GM21529 (cell line): ENCODE data around the gene KLRC2.
"Not testable (repeated sequence)": the region's sequence is repeated elsewhere in the genome, so short reads cannot be mapped to it uniquely, and the experiment has no call there.

ENCODE experiments used
- ATAC-seq: cut with Tn5 transposase; IDR thresholded peaks from one replicate; pipeline ENCODE4 v1.9.1; 2021; ENCODE audit not compliant: unreplicated experiment

The KLRC2 gene

DNA sequence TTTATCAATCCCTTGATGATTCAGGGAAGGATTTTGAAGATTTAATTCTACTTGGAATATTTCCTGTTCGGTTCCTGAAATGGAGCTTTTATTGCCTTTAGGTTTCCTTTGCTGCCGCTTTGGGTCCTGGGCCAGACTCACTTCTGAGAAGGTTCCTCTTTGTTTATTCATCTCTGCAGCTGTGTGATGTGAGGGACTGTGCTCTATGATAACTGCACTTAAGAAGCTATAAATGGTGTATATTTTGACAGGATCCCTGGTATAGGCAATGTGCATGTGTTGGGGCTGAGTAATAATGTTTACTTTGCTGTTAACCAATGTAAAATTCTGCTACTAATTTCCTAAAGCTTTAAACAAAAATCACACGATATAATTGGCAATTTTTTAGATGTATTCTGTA is at the start of gene KLRC2:
TSS of gene KLRC2 (minus strand) at position 195 of the 400 bp plus-strand sequence. CDS start at position 171, 24 bp downstream.
- ATAC-seq: not testable (repeated sequence)

DNA sequence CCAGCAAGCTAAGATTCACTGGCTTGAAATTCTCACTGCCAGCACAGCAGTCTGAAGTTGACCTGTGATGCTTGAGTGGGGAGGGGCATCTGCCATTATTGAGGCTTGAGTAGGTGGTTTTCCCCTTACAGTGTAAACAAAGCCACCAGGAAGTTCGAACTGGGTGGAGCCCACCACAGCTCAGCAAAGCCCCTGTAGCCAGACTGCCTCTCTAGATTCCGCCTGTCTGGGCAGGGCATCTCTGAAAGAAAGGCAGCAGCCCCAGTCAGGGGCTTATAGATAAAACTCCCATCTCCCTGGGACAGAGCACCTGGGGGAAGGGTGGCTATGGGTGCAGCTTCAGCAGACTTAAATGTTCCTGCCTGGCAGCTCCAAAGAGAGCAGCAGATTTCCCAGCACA is 46.1 kb upstream of the KLRC2 start:
- ATAC-seq: not testable (repeated sequence)

DNA sequence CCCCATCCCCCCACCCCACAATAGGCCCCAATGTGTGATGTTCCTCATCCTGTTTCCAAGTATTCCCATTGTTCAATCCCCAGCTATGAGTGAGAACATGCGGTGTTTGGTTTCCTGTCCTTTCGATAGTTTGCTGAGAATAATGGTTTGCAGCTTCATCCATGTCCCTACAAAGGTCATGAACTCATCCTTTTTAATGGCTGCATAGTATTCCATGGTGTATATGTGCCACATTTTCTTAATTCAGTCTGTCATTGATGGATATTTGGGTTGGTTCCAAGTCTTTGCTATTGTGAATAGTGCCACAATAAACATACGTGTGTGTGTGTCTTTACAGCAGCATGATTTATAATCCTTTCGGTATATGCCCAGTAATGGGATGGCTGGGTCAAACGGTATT is 37.0 kb upstream of the KLRC2 start:
- ATAC-seq: not testable (repeated sequence)

DNA sequence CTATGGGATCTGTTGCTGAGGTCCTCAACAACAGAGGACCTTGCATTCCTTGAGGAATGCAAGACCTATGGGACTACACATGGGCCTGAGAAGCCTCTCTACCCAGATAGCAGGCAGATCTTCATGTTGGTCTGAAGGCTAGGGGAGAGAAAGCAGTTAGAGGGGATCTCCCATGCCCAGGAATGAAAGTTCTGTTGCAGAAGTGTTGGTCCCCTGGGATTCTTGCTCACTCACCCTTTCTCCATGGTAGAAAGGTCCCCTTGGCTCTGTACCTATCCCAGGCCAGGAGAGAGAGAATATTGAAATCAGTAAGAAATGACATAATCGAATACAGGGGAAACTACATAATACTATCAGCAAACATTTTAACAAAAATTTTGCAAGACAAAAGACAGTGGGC is 33.9 kb upstream of the KLRC2 start:
- no peak for ATAC-seq

DNA sequence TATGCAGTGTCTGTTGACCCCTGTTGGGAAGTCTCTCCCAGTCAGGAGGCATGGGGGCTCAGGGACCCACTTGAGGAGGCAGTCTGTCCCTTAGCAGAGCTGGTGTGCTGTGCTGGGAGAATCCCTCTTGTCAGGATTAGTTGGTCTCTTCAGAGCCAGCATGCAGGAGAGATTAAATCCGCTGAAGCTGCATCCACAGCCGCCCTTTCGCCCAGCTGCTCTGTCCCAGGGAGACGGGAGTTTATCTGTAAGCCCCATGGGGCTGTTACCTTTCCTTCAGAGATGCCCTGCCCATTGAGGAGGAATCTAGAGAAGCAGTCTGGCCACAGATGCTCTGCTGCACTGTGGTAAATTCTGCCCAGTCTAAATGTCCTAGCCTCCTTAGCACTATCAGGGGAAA is 30.5 kb upstream of the KLRC2 start:
- ATAC-seq: no peak

DNA sequence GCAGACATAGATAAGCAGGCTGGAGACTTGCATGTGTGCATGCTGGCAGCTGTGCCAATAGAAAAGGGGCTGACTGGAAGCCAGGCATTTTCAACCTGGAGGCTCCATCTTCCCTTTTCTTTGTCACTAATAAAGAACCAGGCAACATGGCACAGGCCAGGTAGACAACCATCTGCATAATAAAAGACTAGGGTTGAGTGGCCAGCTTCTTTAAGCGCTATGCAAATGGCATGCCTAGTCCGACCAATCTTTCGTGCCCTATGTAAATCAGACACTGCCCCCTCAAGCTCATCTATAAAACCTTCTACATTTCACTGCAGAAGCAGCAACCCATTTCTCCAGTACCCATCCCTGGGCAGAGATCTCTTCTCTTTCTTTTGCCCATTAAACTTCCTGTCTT is 21.9 kb upstream of the KLRC2 start:
- no peak for ATAC-seq

DNA sequence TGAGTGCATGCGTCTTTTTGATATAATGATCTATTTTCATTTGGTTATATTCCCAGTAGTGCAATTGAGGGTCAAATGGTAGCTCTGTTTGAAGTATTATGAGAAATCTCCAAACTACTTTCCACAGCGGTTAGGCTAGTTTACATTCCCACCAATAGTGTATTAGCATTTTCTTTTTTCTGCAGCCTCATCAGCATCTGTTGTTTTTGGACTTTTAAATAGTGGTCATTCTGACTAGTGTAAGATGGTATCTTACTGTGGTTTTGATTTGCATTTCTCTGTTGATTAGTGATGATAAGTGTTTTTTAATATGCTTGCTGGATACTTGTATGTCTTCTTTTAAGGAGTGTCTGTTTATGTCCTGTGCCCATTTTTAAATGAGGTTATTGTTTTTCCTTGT is 21.0 kb upstream of the KLRC2 start:
- no peak for ATAC-seq

DNA sequence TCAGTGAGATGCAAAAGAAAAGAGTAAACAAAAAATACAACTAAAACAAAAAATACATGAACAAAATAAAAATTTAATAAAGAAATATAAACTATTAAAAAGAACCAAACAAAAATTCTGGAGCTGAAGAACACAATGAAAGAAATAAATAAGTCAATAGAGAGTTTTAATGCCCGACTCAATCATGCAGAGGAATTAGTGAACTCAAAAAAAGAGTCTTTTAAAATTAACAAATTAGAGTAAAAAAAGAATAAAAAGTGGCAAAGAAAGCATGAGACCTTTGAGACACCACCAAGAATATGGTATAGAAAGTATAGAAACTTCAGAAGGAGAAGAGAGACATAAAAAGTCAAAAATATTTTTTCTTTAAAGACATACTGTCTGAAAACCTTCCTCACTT is 20.0 kb upstream of the KLRC2 start:
- no peak for ATAC-seq

DNA sequence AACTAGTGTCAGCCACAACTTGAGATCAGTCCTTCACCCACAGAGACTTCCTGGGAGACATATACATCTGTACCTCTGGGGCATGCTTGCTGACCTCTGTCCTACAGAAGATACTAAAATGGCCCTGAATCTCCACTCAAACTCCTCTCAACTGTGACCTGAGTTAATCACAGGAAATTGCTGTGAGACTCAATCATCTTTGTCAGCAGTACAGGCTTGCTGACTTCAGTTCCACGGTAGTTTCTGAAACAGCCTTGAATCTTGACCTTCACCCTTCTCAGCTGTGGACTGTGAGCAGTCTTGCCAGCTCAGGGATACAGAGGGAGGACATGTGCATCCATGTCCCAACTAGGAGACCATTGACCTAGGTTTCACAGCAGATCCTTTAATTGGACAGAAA is 18.7 kb upstream of the KLRC2 start:
- ATAC-seq: no peak

DNA sequence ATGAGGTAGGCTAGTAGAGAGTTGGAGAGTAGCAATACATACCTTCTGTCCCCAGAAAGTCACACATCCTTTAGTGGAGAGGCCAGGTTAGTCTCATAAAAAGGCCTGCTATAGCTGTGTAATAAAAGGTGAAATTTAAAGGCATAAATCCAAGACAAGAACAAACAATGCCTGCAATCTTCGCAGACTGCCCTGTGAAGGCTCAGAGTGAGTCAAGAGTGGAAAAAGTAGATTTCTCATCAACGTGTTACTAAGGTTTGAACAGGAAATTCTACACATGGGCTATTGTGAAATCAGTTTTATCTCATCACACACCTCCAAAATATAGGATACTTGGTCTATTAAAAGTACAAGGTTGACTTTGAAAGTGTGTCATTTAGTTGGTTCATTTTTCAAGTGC is 17.3 kb upstream of the KLRC2 start, which contains the start of gene KLRC1:
TSS of gene KLRC1 (minus strand) at position 222 of the 400 bp plus-strand sequence. CDS start 2,221 bp downstream, outside the sequence.
- ATAC-seq: no peak

DNA sequence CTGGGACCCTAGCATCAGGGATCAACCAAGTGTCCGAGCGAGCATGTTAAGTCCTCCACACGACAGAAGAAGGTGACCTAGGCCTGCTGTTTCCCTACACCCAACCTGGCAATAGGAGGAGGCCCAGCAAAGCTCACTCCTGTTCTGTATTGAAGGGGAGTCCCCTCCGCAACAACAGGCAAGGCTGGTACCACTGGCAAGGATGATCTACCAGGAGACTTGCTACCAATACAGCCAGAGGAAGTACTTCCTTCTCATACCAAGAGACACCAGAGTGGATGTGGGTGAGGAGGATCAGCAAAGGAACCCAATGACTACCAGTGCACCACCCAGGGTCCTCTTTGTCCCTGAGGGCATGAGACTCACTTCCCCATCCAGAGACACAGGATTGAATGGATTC is 12.4 kb upstream of the KLRC2 start:
- no peak for ATAC-seq

DNA sequence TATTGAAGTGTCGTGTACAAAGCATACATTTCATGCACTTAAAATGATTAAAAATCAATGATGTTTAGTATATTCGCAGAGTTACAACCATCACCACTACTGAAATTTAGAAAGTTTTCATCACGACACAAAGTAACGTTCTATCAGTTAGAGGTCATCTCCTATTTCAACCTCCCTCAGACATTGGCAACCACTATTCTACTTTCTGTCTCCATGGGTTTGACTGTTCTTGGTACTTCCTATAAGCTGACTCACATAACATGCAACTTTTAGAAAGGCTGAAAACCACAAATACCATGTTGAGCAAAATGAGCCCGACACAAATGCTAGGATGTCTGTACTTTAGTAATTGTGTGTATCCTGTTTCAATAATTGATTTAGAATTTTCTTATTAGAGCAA is 10.2 kb upstream of the KLRC2 start:
- ATAC-seq: not testable (repeated sequence)

DNA sequence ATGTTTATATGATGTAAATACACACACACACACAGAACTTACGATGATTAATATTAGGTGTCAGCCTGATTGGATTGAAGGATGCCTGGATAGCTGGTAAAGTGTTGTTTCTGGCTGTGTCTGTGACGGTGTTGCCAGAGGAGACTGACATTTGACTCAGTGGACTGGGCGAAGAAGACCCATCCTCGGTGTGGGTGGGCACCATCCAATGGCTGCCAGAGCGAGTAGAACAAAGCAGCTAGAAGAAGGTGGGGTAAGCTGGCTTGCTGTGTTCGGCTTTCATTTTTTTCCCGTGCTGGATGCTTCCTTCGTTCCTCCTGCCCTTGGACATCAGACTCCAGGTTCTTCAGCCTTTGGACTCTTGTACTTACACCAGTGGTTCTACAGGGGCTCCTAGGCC is 5.3 kb upstream of the KLRC2 start:
- ATAC-seq: not testable (repeated sequence)

DNA sequence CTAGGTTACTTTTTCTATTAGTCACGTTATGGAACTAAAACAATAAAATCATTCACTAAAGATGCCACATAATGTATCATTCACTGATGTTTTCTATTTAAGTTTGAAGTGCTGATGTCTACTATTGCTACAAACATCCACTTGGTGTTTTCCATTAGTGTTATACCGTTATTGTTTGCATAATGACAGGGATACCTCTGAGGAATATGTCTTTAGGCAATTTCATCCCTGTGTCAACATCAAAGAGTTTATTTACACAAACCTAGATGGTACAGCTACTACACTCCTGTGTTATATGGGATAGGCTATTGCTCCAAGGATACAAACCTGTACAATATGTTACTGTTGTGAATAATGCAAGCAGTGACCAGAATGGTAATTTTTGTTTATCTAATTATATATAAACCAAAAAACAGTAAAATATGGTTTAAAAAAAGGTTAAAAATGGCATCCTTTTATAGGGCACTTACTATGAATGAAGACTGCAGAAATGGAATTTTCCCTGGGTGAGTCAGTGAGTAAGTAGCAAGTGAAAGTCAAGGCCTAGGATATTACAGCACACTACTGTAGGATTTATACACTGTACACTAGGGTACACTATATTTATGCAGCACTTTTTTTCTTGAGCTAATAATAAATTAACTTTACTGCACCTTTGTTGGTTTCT is 3.9 kb upstream of the KLRC2 start:
- not testable (repeated sequence) for ATAC-seq

DNA sequence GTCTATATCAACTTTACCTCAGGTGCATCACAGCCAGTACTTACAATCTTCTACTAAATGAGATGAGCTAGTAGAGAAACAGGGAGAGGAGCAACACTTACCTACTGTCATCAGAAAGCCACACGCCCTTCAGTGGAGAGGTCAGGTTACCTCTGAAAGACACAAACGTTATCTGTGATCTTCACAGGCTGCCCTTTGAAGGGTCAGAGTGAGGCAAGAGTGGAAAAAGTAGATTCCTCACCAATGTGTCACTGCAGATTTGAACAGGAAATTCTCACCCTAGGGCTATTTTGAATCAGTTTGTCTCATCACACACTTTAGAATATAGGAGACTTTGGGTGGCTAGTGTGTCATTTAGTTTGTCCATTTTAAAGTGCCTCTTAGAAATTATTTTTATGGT is 1.8 kb upstream of the KLRC2 start:
- ATAC-seq: not testable (repeated sequence)

DNA sequence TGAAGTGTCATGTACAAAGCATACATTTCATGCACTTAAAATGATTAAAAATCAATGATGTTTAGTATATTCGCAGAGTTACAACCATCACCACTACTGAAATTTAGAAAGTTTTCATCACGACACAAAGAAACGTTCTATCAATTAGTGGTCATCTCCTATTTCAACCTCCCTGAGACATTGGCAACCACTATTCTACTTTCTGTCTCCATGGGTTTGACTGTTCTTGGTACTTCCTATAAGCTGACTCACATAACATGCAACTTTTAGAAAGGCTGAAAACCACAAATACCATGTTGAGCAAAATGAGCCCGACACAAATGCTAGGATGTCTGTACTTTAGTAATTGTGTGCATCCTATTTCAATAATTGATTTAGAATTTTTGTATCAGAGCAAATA is 5.2 kb downstream of the KLRC2 start:
- not testable (repeated sequence) for ATAC-seq

DNA sequence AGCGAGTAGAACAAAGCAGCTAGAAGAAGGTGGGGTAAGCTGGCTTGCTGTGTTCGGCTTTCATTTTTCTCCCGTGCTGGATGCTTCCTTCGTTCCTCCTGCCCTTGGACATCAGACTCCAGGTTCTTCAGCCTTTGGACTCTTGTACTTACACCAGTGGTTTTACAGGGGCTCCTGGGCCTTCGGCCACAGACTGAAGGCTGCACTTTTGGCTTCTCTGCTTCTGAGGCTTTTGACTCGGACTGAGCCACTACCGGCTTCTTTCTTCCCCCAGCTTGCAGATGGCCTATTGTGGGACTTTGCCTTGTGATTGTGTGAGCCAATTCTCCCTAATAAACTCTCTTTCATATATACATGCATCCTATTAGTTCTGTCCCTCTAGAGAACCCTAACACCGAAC is 9.9 kb downstream of the KLRC2 start:
- not testable (repeated sequence) for ATAC-seq

DNA sequence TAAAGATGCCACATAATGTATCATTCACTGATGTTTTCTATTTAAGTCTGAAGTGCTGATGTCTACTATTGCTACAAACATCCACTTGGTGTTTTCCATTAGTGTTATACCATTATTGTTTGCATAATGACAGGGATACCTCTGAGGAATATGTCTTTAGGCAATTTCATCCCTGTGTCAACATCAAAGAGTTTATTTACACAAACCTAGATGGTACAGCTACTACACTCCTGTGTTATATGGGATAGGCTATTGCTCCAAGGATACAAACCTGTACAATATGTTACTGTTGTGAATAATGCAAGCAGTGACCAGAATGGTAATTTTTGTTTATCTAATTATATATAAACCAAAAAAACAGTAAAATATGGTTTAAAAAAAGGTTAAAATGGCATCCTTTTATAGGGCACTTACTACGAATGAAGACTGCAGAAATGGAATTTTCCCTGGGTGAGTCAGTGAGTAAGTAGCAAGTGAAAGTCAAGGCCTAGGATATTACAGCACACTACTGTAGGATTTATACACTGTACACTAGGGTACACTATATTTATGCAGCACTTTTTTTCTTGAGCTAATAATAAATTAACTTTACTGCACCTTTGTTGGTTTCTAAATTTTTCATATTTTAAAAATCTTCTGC is 11.4 kb downstream of the KLRC2 start:
- ATAC-seq: not testable (repeated sequence)

DNA sequence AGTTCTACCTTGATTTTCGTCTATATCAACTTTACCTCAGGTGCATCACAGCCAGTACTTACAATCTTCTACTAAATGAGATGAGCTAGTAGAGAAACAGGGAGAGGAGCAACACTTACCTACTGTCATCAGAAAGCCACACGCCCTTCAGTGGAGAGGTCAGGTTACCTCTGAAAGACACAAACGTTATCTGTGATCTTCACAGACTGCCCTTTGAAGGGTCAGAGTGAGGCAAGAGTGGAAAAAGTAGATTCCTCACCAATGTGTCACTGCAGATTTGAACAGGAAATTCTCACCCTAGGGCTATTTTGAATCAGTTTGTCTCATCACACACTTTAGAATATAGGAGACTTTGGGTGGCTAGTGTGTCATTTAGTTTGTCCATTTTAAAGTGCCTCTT is 13.7 kb downstream of the KLRC2 start:
- not testable (repeated sequence) for ATAC-seq

DNA sequence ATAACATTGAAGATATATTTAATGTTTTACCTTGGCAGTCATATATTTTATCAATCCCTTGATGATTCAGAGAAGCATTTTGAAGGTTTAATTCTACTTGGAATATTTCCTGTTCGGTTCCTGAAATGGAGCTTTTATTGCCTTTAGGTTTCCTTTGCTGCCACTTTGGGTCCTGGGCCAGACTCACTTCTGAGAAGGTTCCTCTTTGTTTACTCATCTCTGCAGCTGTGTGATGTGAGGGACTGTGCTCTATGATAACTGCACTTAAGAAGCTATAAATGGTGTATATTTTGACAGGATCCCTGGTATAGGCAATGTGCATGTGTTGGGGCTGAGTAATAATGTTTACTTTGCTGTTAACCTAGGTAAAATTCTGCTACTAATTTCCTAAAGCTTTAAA is 15.5 kb downstream of the KLRC2 start, which contains the start of gene KLRC3:
TSS of gene KLRC3 (minus strand) at position 262 of the 400 bp plus-strand sequence. CDS start at position 217, 45 bp downstream.
- ATAC-seq: not testable (repeated sequence)

DNA sequence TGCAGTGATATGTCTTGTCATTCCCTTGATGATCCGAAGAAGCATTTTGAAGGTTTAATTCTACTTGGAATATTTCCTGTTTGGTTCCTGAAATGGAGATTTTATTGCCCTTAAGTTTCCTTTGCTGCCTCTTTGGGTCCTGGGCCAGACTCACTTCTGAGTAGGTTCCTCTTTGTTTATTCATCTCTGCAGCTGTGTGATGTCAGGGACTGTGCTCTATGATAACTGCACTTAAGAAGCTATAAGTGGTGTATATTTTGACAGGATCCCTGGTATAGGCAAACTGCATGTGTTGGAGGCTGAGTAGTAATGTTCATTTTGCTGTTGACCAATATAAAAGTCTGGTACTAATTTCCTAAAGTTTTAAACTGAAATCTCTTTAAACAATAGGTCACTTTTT is 26.4 kb downstream of the KLRC2 start, which contains the start of gene KLRC4:
TSS of gene KLRC4 (minus strand) at position 366 of the 400 bp plus-strand sequence. CDS start at position 184, 182 bp downstream.
- ATAC-seq: no peak

DNA sequence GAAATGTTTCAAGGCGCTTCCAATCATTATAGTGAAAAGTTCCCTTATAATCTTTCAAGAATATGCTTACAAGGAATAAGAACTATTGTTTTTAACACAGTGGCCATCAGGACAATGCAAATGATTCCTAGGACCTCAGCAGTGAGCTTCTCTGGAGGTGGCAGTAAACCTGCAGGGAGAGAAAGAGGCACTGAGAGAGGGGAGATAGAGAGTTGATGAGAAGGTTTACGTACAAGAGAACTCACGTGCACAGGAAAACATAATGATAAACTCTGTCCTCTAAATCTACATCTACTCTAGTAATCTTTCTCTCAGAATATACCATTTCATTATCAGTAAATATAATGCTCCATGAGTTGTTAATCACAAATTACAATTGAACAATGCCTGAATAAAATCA is 27.0 kb downstream of the KLRC2 start:
- no peak for ATAC-seq
